Coronary artery (tissue), 2 donors: ENCODE measurements around the gene FLYWCH2.

Experiments
- DNase-seq: peaks from one replicate; pipeline ENCODE4 v3.0.0-alpha.2; 2017; ENCODE audit warnings: low spot score
- H3K27ac ChIP-seq, 2 donors: fragments of 200-600 bp; sonication (generic); one replicate each; pipeline ENCODE4 v1.5.1; 2016 to 2019
- H3K4me3 ChIP-seq: fragments of 200-600 bp; sonication (generic); 2 replicates; pipeline ENCODE4 v1.5.1; 2016; ENCODE audit warnings: mild to moderate bottlenecking, moderate library complexity
- TF ChIP-seq, protein P1 (sequence below): fragments of 200-600 bp; sonication (generic); IDR thresholded peaks from one replicate; pipeline ENCODE4 v1.5.1; 2019; ENCODE audit warnings: antibody characterized with exemption

FLYWCH2 gene

DNA sequence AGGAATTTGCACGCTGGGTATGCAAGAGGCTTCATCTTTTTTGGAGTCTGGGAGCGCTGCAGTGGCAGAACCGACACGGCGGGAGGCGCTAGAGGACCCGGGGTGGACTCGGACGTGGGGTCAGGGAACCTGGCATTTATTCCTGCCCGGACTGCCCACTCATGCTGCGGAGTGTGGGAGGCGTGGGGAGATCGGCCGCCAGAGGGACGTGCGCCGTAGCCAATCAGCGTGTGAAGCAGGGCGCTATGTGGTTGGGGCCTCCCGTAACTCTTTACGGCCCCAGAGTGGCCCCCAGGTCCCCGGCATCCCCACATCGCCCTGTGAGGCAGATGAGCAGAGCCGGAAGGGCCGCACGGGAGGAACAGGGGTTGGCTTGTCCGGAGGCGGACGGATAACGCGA lies 11.2 kb downstream of the FLYWCH2 start:
- no peak for DNase-seq
- H3K4me3 ChIP-seq, result no peak overlapping the region
- no peak overlapping the region for H3K27ac ChIP-seq
- TF ChIP-seq, protein P1, sequence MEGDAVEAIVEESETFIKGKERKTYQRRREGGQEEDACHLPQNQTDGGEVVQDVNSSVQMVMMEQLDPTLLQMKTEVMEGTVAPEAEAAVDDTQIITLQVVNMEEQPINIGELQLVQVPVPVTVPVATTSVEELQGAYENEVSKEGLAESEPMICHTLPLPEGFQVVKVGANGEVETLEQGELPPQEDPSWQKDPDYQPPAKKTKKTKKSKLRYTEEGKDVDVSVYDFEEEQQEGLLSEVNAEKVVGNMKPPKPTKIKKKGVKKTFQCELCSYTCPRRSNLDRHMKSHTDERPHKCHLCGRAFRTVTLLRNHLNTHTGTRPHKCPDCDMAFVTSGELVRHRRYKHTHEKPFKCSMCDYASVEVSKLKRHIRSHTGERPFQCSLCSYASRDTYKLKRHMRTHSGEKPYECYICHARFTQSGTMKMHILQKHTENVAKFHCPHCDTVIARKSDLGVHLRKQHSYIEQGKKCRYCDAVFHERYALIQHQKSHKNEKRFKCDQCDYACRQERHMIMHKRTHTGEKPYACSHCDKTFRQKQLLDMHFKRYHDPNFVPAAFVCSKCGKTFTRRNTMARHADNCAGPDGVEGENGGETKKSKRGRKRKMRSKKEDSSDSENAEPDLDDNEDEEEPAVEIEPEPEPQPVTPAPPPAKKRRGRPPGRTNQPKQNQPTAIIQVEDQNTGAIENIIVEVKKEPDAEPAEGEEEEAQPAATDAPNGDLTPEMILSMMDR, result no peak

DNA sequence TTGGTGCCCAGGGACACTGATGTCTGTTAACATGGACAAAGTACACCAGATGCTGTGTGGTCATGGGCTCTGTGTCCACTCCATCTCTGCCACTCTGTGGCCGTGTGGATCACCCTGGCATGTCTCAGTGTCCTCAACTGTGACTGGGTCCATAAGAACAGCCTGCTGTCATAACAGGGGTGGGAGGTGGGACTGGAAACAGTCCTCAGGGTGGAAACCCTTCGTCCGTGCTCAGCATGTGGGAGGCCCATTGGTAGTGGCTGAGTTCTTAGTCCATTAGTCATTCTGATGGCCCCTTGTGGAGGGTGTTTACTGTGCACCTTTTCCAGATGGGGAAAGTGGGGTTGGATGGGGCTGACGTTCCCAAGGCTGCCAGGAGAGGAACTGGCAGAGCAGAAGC lies 12.8 kb downstream of the FLYWCH2 start:
- H3K4me3 ChIP-seq, result no peak overlapping the region
- H3K27ac ChIP-seq, result no peak overlapping the region
- peak; percentile 40 for DNase-seq
- TF ChIP-seq, protein P1, result no peak

DNA sequence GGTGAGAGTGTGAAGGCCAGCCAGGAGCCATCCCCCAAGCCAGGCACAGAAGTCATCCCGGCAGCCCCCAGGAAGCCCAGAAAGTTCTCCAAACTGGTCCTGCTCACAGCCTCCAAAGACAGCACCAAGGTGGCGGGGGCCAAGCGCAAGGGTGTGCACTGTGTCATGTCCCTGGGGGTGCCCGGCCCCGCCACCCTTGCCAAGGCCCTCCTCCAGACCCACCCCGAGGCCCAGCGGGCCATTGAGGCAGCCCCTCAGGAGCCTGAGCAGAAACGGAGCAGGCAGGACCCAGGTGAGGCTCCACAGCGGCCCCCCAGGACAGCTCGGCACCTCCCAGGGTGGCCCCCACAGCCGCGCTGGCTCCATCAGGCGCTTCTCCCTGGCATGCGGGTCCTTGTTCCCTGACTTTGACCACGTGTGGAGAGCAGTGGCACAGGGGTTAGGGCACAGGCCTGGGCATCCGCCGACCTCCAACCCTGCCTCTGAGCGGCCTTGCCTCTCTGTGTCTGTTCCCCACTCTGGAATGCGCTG lies 13.5 kb downstream of the FLYWCH2 start:
- TF ChIP-seq, protein P1, result no peak
- DNase-seq, result peak; percentile 69
- Histone ChIP-seq H3K27ac (no peak overlapping the region), H3K4me3 (no peak overlapping the region)

- DNase-seq, result peak; percentile 53
- TF ChIP-seq, protein P1, result no peak
- Histone ChIP-seq H3K27ac (no peak overlapping the region), H3K4me3 (no peak overlapping the region)
Measured at GRCh38 chr16:2897110-2897509, 14.1 kb downstream of the FLYWCH2 start.

DNA sequence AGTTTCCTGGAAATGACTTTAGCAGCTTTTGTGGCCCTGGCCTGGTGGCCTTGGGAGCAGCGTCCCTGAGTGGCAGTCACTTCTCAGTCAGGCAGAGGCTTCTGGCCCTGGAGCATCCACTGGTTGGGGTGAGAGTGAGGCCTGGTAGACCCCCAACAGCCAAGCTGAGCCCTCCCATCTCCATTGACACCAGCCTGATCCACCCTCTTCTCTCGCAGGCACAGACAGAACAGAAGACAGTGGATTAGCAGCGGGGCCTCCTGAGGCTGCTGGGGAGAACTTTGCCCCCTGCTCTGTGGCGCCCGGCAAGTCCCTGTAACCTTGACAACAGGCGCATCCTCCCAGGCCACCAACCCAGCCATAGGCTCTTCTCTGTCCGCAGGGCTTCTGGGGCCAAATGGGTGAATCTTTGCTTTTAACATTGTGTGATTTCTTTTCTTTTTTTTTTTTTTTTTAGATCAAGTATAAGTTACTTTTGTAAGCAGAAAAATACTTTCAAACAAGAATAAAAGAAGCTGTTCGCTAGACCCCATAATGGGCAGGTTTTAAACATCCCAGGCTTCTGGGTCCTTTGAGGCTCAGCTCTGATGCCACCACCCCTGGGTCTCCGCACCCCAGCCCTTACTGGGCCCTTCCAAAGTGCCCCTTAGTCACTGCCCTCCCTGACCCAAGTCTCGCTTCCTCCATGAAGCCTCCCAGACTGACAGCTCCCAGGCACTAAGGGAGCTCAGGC lies 16.0 kb downstream of the FLYWCH2 start:
- Histone ChIP-seq H3K4me3 (no peak overlapping the region), H3K27ac (no peak overlapping the region)
- TF ChIP-seq, protein P1, result no peak
- DNase-seq, result no peak

GRCh38 chr16:2899564-2900072 lies 16.6 kb downstream of the FLYWCH2 start:
- no peak overlapping the region for H3K4me3 ChIP-seq
- DNase-seq, result no peak
- H3K27ac ChIP-seq, result no peak overlapping the region
- TF ChIP-seq, protein P1, result no peak

DNA sequence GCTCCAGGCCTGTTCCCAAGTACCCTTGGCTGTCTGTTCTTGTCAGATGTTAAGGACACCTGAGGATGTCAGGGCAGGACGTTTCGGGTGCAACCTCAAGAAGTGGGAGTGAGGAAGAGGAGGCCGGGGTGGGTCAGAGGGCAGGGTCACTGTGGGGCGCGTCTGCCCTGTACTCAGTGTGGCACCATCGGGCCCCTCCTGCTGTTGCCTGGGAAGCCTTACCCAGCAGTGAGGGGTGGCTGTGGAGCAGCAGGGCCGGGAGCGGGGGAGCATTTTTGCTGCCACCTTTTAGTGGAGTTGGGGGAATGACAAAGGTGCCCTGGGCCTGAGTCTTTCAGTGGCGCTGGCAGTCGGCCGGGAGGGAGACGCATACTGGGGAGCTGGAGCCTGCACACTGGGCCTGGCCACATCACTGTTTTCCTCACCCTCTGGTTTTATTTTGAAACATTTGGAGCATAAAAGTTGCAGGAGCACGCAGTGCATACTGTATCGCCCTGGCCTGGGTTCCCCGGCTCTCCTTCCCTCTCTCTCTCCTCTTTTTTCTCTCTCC lies 17.6 kb downstream of the FLYWCH2 start:
- Histone ChIP-seq H3K27ac (no peak overlapping the region), H3K4me3 (no peak overlapping the region)
- TF ChIP-seq, protein P1, result no peak
- DNase-seq, result no peak
